ENCODE data around the gene CBFA2T3.

Gene CBFA2T3

GRCh38 chr16:88993166-88993761 lies 16.3 kb upstream of the CBFA2T3 start:
- no peak overlapping the region for H3K4me3 ChIP-seq (replicated peaks; ENCODE audit: insufficient read depth, low read length)
- TF ChIP-seq POLR2AphosphoS5 (IDR thresholded peaks at IDR 0.05; ENCODE audit: low read depth) (no peak), REST (IDR thresholded peaks at IDR 0.05; ENCODE audit: insufficient replicate concordance, low read depth) (no peak), CTCF (IDR thresholded peaks at IDR 0.05; ENCODE audit: insufficient read depth, low read length) (no peak), GABPA (IDR thresholded peaks at IDR 0.05; ENCODE audit: low read depth) (no peak), SPI1 (IDR thresholded peaks at IDR 0.05; ENCODE audit: borderline replicate concordance, low read depth) (no peak; the same call in 1 of the 2 replicates)

GRCh38 chr16:88992351-88993165 lies 15.6 kb upstream of the CBFA2T3 start:
- TF ChIP-seq REST (IDR thresholded peaks at IDR 0.05; ENCODE audit: insufficient replicate concordance, low read depth) = no peak
- TF ChIP-seq GABPA (IDR thresholded peaks at IDR 0.05; ENCODE audit: low read depth) = no peak
- TF ChIP-seq SPI1 (IDR thresholded peaks at IDR 0.05; ENCODE audit: borderline replicate concordance, low read depth) = no peak
- TF ChIP-seq CTCF (IDR thresholded peaks at IDR 0.05; ENCODE audit: insufficient read depth, low read length) = no peak
- TF ChIP-seq POLR2AphosphoS5 (IDR thresholded peaks at IDR 0.05; ENCODE audit: low read depth) = no peak
- no peak for DNase-seq (ENCODE audit: low read depth in 1 of 2, low spot score in 1 of 2)
- Histone ChIP-seq H3K27me3 (ENCODE audit: insufficient read depth, poor library complexity, severe bottlenecking) (no peaks in the 10 kb centered on the region), H3K27ac (replicated peaks) (peak overlapping the region; percentile 46), H3K4me3 (replicated peaks; ENCODE audit: insufficient read depth, low read length) (no peak overlapping the region)

More at GRCh38 chr16:88993166-88993761, 16.3 kb upstream of the CBFA2T3 start:
- Histone ChIP-seq H3K27ac (replicated peaks) (peak overlapping the region; percentile 46), H3K27me3 (ENCODE audit: insufficient read depth, poor library complexity, severe bottlenecking) (no peaks in the 10 kb centered on the region)
- DNase-seq (ENCODE audit: low read depth in 1 of 2, low spot score in 1 of 2) = peak; percentile 57 to 73

GRCh38 chr16:88991813-88992350 lies 14.9 kb upstream of the CBFA2T3 start:
- Histone ChIP-seq H3K27me3 (ENCODE audit: insufficient read depth, poor library complexity, severe bottlenecking) (no peaks in the 10 kb centered on the region), H3K27ac (replicated peaks) (no peak overlapping the region), H3K4me3 (replicated peaks; ENCODE audit: insufficient read depth, low read length) (no peak overlapping the region)
- TF ChIP-seq REST (IDR thresholded peaks at IDR 0.05; ENCODE audit: insufficient replicate concordance, low read depth) (no peak), GABPA (IDR thresholded peaks at IDR 0.05; ENCODE audit: low read depth) (no peak), POLR2AphosphoS5 (IDR thresholded peaks at IDR 0.05; ENCODE audit: low read depth) (no peak), CTCF (IDR thresholded peaks at IDR 0.05; ENCODE audit: insufficient read depth, low read length) (no peak), SPI1 (IDR thresholded peaks at IDR 0.05; ENCODE audit: borderline replicate concordance, low read depth) (no peak)
- DNase-seq (ENCODE audit: low read depth in 1 of 2, low spot score in 1 of 2) = no peak

Data from HL-60 (cell line).